Stimulated activated CD4-positive, alpha-beta T cell treated with anti-CD3 and anti-CD28 coated beads, Interleukin-4, amount 100 ng/mL, for 4 hours (primary cell): Measurements from ENCODE around the gene SERINC4.
A peak's percentile ranks its signal among the peaks of the same experiment; 100 is the strongest.
"Not testable (repeated sequence)": the region's sequence is repeated elsewhere in the genome, so short reads cannot be mapped to it uniquely, and the experiment has no call there.

Experiments used
- DNase-seq, 2 experiments: peaks; one replicate each; pipeline ENCODE4 v3.0.0-alpha.2; 2020

Gene SERINC4

DNA sequence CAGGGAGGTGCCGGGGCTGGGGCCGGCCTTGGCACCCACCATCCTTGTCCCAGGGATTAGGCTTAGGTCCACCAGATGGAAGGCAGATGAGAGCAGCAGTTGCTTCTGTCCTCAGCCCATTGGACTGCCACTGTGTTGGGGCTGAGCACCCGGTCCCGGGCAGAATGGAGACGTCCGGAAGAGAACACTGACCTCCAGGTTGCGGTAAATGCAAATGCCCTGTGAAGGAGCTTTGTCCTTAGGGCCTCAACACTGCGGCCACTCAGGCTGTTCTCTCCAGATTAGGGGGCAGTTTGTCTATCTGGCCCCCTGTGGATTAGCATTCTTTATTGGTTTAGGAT is at the start of gene SERINC4:
SERINC4 (minus strand) TSS at position 276 of the 341 bp plus-strand sequence; CDS start at position 42, 234 bp downstream.
- DNase-seq = no peak

GRCh38 chr15:43845421-43845820 is 45.4 kb upstream of the SERINC4 start:
- no peak for DNase-seq

DNA sequence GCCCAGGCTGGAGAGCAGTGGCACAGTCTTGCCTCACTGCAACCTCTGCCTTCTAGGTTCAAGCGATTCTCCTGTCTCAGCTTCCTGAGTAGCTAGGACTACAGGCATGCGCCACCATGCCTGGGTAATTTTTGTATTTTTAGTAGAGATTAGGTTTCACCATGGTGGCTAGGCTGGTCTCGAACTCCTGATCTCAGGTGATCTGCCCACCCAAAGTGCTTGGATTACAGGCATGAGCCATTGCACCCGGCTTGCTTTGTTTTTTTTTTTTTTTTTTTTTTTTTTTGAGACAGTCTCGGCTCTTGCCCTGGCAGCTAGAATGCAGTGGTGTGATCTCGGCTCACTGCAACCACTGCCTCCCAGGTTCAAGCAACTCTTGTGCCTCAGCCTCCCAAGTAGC is 32.5 kb upstream of the SERINC4 start:
- not testable (repeated sequence) for DNase-seq

GRCh38 chr15:43831519-43832052 is 31.6 kb upstream of the SERINC4 start:
- not testable (repeated sequence) for DNase-seq

- DNase-seq = not testable (repeated sequence)
These were observed 30.8 kb upstream of the SERINC4 start for GRCh38 chr15:43830691-43831275.

GRCh38 chr15:43829951-43830540 is 30.0 kb upstream of the SERINC4 start:
- DNase-seq = not testable (repeated sequence)

DNA sequence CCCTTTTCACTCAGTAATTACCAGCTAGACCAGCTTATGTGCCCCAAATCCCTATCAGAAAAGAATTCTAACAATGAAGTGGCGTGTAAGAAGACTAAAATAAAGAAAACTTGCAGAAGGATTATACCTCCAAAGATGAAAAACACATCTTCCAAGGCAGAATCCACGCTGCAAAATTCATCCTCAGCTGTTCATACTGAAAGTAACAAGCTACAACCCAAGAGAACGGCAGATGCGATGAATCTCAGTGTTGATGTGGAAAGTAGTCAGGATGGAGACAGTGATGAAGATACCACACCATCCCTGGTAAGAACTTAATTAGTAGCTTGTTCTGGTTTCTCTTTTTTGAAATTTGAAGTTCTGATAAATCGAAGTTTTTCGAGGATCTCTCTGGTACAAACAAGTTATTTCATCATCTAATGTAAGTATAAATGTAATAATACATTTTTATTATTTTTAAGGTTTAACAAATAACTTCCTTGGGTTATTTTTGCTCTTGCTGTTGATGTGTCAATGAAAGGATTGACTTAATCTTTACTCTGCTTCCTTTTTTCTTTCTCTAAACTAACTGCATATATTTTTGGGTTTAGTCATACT is 28.1 kb upstream of the SERINC4 start:
- no peak for DNase-seq

- DNase-seq = peak; percentile 59 to 70
These were observed 26.7 kb upstream of the SERINC4 start, which contains the start of gene WDR76 for GRCh38 chr15:43826508-43827341. TSS of gene WDR76 (plus strand) at chr15:43827002. CDS start at chr15:43827033, 31 bp downstream.

DNA sequence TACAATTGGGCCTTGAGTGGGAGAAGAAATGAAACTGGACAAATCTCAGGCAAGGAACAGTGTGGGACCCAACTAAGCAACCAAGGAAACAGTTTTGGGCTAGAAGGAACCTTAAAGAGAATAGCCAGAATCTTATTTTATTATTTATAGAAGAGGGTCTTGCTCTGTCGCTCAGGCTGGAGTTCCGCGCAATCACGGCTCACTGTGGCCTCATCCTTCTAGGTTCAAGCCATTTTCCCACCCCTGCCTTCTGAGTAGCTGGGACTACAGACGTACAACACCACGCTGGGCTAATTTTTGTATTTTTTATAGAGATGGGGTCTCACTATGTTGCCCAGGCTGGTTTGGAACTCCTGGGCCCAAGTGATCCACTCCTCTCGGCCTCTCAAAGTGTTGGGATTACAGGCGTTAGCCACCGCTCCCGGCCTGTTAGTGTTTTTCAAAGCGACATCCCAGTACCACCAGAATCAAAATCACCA is 26.0 kb upstream of the SERINC4 start:
- DNase-seq = no peak

DNA sequence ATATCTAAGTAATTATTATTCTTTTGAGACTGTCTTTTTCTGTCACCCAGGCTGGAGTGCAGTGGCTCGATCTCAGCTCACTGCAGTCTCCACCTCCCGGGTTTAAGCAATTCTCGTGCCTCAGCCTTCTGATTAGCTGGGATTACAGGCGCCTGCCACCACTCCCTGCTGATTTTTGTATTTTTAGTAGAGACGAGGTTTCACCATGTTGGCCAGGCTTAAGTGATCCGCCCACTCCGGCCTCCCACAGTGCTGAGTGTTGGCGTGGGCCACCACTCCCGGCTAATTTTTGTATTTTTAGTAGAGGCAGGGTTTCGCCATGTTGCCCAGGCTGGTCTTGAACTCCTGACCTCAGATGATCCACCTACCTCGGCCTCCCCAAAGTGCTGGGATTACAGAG is 25.3 kb upstream of the SERINC4 start:
- DNase-seq = not testable (repeated sequence)

GRCh38 chr15:43824302-43825246 is 24.6 kb upstream of the SERINC4 start, which contains the start of gene MFAP1:
TSS of gene MFAP1 (minus strand) at chr15:43824690. CDS start at chr15:43824569, 121 bp downstream.
- DNase-seq = peak; percentile 80 to 92

- DNase-seq = no peak
These were observed 21.5 kb upstream of the SERINC4 start for GRCh38 chr15:43821505-43821904.

DNA sequence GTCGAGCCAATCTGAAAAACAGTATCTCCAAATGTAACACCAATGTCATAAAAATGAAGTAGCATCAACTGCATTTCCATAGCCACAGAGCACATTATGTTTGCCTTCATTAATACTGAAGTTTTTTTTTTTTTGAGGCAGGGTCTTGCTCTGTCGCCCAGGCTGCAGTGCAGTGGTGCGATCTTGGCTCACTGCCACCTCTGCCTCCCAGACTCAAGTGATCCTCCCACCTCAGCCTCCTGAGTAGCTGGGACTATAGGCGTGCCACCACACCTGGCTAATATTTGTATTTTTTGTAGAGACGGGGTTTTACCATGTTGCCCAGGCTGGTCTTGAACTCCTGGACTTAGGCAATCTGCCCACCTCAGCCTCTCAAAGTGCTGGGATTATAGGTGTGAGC is 15.0 kb upstream of the SERINC4 start:
- DNase-seq = not testable (repeated sequence)

GRCh38 chr15:43808960-43809678 is 9.1 kb upstream of the SERINC4 start:
- no peak for DNase-seq

- no peak for DNase-seq
These were observed 8.5 kb upstream of the SERINC4 start for GRCh38 chr15:43808435-43808950.

GRCh38 chr15:43802676-43803075 is 2.7 kb upstream of the SERINC4 start:
- not testable (repeated sequence) for DNase-seq

DNA sequence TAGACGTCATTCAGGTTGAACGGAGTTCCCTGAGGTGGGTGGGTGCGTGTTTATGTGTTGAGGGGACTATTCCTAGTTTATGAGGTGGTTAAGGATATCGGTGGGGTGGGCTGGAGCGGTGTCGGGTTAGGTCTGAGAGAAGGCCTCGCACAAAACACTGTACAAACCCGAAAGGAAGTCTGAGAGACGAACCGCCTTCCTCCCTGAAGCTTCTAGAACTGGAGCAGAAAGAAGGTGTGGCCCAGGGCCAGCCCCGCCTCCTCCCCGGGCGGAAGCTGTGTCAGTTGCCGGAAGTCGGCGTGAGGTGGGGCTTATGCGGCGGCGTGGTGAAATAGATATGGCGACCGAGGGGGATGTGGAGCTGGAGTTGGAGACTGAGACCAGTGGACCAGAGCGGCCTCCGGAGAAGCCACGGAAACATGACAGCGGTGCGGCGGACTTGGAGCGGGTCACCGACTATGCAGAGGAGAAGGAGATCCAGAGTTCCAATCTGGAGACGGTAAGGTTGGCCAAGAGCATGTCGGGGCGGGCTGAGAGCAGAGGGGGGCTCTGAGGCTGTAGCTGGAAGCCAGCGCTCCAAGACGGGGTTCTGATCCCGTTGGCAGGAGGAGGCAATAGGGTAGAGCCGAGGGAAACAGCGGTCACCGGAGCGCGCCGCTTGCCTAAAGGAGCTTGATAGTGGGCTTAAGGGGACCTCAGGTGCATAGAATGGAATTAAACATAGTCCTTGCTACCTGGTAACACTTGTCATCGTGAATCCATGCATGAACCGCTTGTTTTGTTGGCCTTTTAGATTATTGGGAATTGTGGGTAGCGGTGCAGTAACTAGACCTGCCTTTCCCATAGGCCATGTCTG is 494 bp upstream of the SERINC4 start, which contains the start of gene HYPK:
HYPK (plus strand) TSS at position 314 of the 856 bp plus-strand sequence; CDS start at position 338, 24 bp downstream.
- peak; percentile 87 to 92 for DNase-seq

DNA sequence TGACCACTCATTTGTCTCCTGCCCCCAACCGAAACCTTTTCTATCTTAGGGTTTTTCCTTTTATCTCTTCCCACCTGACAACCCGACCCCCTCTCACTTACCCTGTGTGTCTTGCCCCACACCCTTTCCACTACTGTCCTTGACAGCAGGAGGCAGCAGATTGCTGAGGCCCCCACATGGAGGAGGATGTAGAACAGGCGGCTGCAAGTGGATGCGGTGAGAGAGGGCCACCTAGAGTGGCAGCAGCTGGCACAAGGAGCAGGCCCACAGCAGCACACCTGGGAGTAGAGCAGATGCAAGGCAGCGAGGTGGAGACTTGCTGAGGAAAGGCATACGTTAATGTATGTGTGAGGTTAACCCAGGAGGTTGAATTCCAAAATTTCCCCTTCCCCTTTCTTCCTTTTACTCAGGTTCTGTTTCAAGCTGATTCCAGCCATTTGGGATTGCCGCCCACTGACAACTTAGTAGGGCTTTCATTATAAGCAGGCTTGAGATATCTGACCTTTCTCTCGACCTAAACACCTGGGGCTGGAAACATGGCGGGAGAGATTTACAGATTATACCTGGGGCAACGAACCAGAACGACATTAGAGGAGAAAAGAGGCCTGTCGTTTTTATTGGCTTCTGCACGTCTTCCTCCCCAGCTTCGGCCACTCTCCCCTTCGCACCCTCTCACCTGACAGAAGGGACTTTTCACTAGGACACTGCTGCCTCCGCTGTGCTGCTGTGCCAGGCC is 643 bp downstream of the SERINC4 start:
- DNase-seq = no peak

DNA sequence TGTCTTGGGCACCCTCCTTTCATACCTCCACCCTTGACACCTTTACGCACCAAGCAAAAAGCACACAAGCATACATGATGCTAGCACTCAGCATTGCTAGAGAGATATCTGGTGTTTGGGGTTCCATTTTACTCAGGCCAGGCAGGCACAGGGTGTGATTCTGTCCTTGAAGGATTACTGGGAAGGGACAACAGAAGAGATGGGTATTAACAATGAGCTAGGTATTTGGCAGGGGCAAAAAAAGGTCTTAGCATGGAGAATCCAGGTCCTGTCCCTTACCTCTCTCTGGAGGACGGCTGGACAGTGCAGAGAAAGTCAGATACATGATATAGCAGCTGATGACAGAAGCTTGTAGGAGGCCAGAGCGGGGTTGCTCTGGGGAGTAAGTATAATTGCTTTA is 3.5 kb downstream of the SERINC4 start:
- DNase-seq = no peak
